ENCODE measurements around the gene ADAM12.

GRCh38 chr10:126245501-126245900 lies 142.8 kb downstream of the ADAM12 start:
- TF ChIP-seq, protein P1, sequence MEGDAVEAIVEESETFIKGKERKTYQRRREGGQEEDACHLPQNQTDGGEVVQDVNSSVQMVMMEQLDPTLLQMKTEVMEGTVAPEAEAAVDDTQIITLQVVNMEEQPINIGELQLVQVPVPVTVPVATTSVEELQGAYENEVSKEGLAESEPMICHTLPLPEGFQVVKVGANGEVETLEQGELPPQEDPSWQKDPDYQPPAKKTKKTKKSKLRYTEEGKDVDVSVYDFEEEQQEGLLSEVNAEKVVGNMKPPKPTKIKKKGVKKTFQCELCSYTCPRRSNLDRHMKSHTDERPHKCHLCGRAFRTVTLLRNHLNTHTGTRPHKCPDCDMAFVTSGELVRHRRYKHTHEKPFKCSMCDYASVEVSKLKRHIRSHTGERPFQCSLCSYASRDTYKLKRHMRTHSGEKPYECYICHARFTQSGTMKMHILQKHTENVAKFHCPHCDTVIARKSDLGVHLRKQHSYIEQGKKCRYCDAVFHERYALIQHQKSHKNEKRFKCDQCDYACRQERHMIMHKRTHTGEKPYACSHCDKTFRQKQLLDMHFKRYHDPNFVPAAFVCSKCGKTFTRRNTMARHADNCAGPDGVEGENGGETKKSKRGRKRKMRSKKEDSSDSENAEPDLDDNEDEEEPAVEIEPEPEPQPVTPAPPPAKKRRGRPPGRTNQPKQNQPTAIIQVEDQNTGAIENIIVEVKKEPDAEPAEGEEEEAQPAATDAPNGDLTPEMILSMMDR (IDR thresholded peaks at IDR 0.05): no peak
- no peak for TF ChIP-seq POLR2AphosphoS5 (IDR thresholded peaks at IDR 0.05)
